Heart right ventricle (tissue), 16 donors: ENCODE measurements around the gene ASGR2. TPM values are rescaled to one million over a fixed set of nuclear protein-coding genes. Genes with fewer than 3 reads are reported as not detected.
"Not testable (repeated sequence)": the region's sequence is repeated elsewhere in the genome, so short reads cannot be mapped to it uniquely, and the experiment has no call there.

Experiments
- ATAC-seq, 8 donors: fragments of 200-7000 bp; cut with Tn5 transposase; one replicate each; pipeline ENCODE4 v1.9.1; 2020; ENCODE audit warnings: mild to moderate bottlenecking in 8 of 8, moderate library complexity in 8 of 8, moderate number of reproducible peaks in 1 of 8
- DNase-seq, 2 donors: peaks; one replicate each; pipeline ENCODE4 v3.0.0-alpha.2; 2020
- H3K27ac ChIP-seq, 10 donors: fragments of 200-600 bp; sonication (generic) in 2 of 10; one replicate each; pipeline versions ENCODE4 v1.5.0 to v1.8.0; 2020 to 2022; ENCODE audit warnings: mild to moderate bottlenecking in 3 of 10
- H3K27me3 ChIP-seq, 7 donors: fragments of 200-600 bp; one replicate each; pipeline ENCODE4 v1.8.0; 2021 to 2022; ENCODE audit warnings: mild to moderate bottlenecking in 2 of 7
- H3K36me3 ChIP-seq, 9 donors: fragments of 200-600 bp; sonication (generic) in 1 of 9; one replicate each; pipeline versions ENCODE4 v1.5.0 to v1.8.0; 2020 to 2022; ENCODE audit warnings: mild to moderate bottlenecking in 2 of 9
- H3K4me1 ChIP-seq, 9 donors: fragments of 200-600 bp; sonication (generic) in 1 of 9; one replicate each; pipeline versions ENCODE4 v1.5.0 to v1.8.0; 2020 to 2022; ENCODE audit warnings: mild to moderate bottlenecking in 4 of 9
- H3K4me3 ChIP-seq, 10 donors: fragments of 200-600 bp; sonication (generic) in 2 of 10; one replicate each; pipeline versions ENCODE4 v1.5.0 to v1.8.0; 2020 to 2022; ENCODE audit warnings: mild to moderate bottlenecking in 7 of 10, moderate library complexity in 2 of 10
- H3K9me3 ChIP-seq, 11 donors: fragments of 200-600 bp in 10 of 11; sonication (generic) in 2 of 11; one replicate each; pipeline versions ENCODE4 v1.5.0 to v1.8.0; 2013 to 2022; ENCODE audit warnings: mild to moderate bottlenecking in 2 of 11, control low read depth in 1 of 11, moderate library complexity in 1 of 11
- WGBS, 2 donors: extraction: QIAGEN DNeasy Blood & Tissue Kit; methylation state at CpG; one replicate each; pipeline ENCODE4 v1.1.7; 2013; ENCODE audit warnings: inconsistent platforms in 1 of 2; 5-methylcytosine and 5-hydroxymethylcytosine counted together
- intact Hi-C, 10 donors: fragments of 100-400 bp; cut with DNase I; formaldehyde crosslinking; loops; one replicate each; pipeline versions ENCODE4 v1.11.1 to v1.14.2; 2022
- long read RNA-seq, 3 donors: library from polyadenylated mRNA; unstranded; transcript quantifications; one replicate each; pipeline ENCODE4 v2.0.0, GENCODE V29; 2020 to 2021
- polyA plus RNA-seq, 2 donors: library from polyadenylated mRNA; stranded (reverse); fragments of 200-250 nt; gene quantifications; one replicate each; pipeline ENCODE4 v1.2.3, GENCODE V29; 2013
- total RNA-seq, 10 donors: library from RNA; stranded (reverse); fragmentation: NEBNext Ultra II Directional in 3 of 10; extraction: Animal tissue kit (Norgen Biotek cat#: 25700) in 3 of 10; gene quantifications; one replicate each; pipeline versions ENCODE4 v1.2.1 to v1.2.4, GENCODE V29; 2021 to 2023
- TF ChIP-seq, protein P1 (sequence below), 9 donors: fragments of 200-600 bp; sonication (generic) in 2 of 9; IDR thresholded peaks; one replicate each; pipeline versions ENCODE4 v1.5.0 to v1.8.0; 2021 to 2022; ENCODE audit warnings: antibody characterized with exemption in 9 of 9, mild to moderate bottlenecking in 5 of 9, moderate library complexity in 1 of 9
- donor health status: Arrhythmogenic right ventricular cardiomyopathy.
- donor health status: ischemic (EF 13 %, LVEDD 7.1; RV severe dilation, severe dysfunction).
- donor health status: healthy with polysubstance abuse.
- donor health status: DM: no; HTN: yes; CAD: no.
- donor health status: DM: no; HTN: no; CAD: no.
- donor health status: ischemic (EF 25% LVEDD 6.9; RV normal size, moderate dysfunction).
- donor health status: ischemic (EF 25% LVEDD 5.7; RV mildly dilated, moderate dysfunction).
- donor health status: healthy.
- donor health status: DM: yes; HTN: yes; CAD: no.
- donor health status: Ischemic cardiomyopathy.
- donor health status: ischemic (EF 35%, LVEDD 5.7; RV mildly dilated, moderate dysfunction).
- donor health status: nonischemic (EF 11% LVEDD 7.7; RV severe dilation, severe dysfunction).
- donor health status: DM: yes; HTN: yes; CAD: no.
- donor health status: PGD.
- donor health status: ischemic (EF 29% LVEDD 5.4; RV normal size, mild dysfunction).
- donor health status: nonischemic (EF 23%, LVEDD 6.1; RV moderate dilation, normal function).

Gene ASGR2
- under 1 TPM in 5 of 10 donors, not detected in 5; 0.16 to 0.54 (median 0.25) TPM for total RNA-seq
- under 1 TPM in 1 of 2 donors, not detected in 1; 0.41 TPM for polyA plus RNA-seq
- long read RNA-seq, donor 1: 0 reads
- long read RNA-seq, donor 2: 0 reads
- long read RNA-seq, donor 3: 0 reads

DNA sequence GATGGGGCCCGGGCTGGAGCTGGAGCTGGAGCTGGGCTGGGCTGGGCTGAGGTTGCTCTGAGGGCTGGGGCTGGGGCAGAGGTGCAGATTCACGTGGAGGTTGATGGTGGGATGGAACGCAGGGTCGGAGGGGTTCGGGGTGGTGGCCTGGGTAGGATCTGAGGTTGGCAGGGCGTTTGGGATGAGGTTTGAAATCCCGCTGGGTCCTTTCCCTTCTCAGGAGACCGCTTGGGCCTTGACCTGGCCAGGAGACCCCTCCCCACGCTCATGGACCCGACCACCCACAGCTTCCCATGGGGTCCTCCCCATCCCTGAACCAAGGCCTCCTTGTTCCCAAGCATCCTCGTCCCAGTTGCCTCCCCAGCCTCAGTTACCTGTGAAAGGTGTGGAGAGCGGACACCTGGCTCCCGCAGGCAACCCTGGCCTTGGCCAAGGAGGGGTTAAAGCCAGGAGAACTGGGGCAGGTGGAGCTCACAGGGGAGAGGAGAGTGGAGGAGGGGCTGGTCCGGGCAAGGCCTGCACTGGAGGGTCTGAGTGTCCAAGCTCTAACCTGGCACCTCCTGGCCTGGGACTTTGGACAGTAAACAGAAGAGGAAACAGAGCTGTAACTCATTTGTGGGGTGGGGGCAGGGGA is at the start of gene ASGR2:
TSS of gene ASGR2 (minus strand) at position 582 of the 634 bp plus-strand sequence. CDS start 582 bp downstream, outside the sequence.
- Histone ChIP-seq H3K27me3 (peaks cover 0 to 32% (median 13%) of the 10 kb centered on the region in 7 donors), H3K9me3 (peaks cover 0 to 4% (median 0%) of the 10 kb centered on the region in 11 donors), H3K36me3 (no peaks in the 10 kb centered on the region), H3K4me3 (no peak within 1 kb of the TSS), H3K27ac (peak within 1 kb of the TSS in 1 of 10 donors; percentile 83), H3K4me1 (peaks cover 0 to 24% (median 0%) of the 10 kb centered on the region in 9 donors)
- TF ChIP-seq, protein P1, sequence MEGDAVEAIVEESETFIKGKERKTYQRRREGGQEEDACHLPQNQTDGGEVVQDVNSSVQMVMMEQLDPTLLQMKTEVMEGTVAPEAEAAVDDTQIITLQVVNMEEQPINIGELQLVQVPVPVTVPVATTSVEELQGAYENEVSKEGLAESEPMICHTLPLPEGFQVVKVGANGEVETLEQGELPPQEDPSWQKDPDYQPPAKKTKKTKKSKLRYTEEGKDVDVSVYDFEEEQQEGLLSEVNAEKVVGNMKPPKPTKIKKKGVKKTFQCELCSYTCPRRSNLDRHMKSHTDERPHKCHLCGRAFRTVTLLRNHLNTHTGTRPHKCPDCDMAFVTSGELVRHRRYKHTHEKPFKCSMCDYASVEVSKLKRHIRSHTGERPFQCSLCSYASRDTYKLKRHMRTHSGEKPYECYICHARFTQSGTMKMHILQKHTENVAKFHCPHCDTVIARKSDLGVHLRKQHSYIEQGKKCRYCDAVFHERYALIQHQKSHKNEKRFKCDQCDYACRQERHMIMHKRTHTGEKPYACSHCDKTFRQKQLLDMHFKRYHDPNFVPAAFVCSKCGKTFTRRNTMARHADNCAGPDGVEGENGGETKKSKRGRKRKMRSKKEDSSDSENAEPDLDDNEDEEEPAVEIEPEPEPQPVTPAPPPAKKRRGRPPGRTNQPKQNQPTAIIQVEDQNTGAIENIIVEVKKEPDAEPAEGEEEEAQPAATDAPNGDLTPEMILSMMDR (IDR thresholded peaks at IDR 0.05): no peak
- DNase-seq: no peak
- intact Hi-C loops: no loop called here
- ATAC-seq: peak in 3 of 8 donors; percentile 14 to 43 (median 25)
- 83 to 86% methylated on average over 14 of the region's 14 CpGs for WGBS, 2 donors

- DNase-seq, H3K4me3 ChIP-seq, intact Hi-C loops, H3K9me3 ChIP-seq, H3K36me3 ChIP-seq, H3K27ac ChIP-seq, H3K4me1 ChIP-seq, ATAC-seq: not testable (repeated sequence)
- H3K27me3 ChIP-seq: peaks cover 0 to 42% (median 22%) of the 10 kb centered on the region in 7 donors
- 61 to 63% methylated on average over 10 of the region's 10 CpGs for WGBS, 2 donors
Observed at GRCh38 chr17:7159571-7159970, 44.9 kb upstream of the ASGR2 start.

DNA sequence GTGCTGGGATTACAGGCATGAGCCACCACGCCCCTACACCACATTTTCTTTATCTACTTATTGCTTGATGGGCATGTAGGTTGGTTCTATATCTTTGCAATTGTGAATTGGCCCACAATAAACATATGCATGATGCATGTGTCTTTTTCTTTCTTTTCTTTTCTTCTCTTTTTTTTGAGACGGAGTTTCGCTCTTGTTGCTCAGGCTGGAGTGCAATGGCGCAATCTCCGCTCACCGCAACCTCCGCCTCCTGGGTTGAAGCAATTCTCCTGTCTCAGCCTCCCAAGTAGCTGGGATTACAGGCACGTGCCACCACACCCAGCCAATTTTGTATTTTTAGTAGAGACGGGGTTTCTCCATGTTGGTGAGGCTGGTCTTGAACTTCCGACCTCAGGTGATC is 43.8 kb upstream of the ASGR2 start:
- H3K4me1 ChIP-seq, intact Hi-C loops, H3K9me3 ChIP-seq, DNase-seq, ATAC-seq, H3K27ac ChIP-seq, H3K4me3 ChIP-seq, H3K36me3 ChIP-seq: not testable (repeated sequence)
- H3K27me3 ChIP-seq: peaks cover 0 to 46% (median 24%) of the 10 kb centered on the region in 7 donors
- 87 to 92% methylated on average over 10 of the region's 10 CpGs for whole genome bisulfite sequencing, 2 donors

GRCh38 chr17:7156342-7156940 is 41.8 kb upstream of the ASGR2 start:
- H3K4me1 ChIP-seq: no peaks in the 10 kb centered on the region
- 71 to 75% methylated on average over 10 of the region's 10 CpGs for WGBS, 2 donors
- TF ChIP-seq, protein P1 (IDR thresholded peaks at IDR 0.05): no peak
- no peaks in the 10 kb centered on the region for H3K9me3 ChIP-seq
- intact Hi-C loops: no loop called here
- H3K36me3 ChIP-seq: no peaks in the 10 kb centered on the region
- peaks cover 0 to 62% (median 31%) of the 10 kb centered on the region in 7 donors for H3K27me3 ChIP-seq
- H3K27ac ChIP-seq: no peak overlapping the region
- H3K4me3 ChIP-seq: no peak overlapping the region
- DNase-seq (no peak), ATAC-seq (no peak)

DNA sequence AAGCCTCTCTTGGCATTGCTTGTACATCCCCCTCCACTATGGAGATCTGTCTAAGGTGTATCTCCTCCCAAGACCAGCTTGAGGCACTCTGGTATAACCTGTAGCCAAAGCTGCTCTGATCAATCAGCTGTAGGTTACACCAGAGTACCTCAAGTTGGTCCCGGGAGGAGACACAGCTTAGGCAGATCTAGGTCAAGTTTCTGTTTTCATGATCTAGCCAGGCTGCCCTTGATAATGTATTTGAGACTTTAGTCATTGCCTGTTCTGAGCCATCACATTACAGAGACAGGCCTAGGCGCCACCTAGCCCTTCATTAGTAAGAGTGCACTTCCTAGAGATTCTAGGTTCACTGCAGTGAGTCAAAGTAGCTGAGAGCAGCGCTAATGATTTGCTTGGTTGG is 33.1 kb upstream of the ASGR2 start:
- intact Hi-C loops: loop anchor here in 1 of 10 donors (2.0 kb wide), 1 partner anchor 61 kb away; no protein-coding TSS in a partner anchor
- TF ChIP-seq, protein P1 (IDR thresholded peaks at IDR 0.05): no peak
- no peaks in the 10 kb centered on the region for H3K9me3 ChIP-seq
- no peaks in the 10 kb centered on the region for H3K36me3 ChIP-seq
- no peak overlapping the region for H3K27ac ChIP-seq
- DNase-seq (no peak), ATAC-seq (no peak)
- H3K4me3 ChIP-seq: no peak overlapping the region
- H3K27me3 ChIP-seq: peaks cover 0 to 29% (median 17%) of the 10 kb centered on the region in 7 donors
- WGBS, 2 donors: 77 to 90% methylated on average over 3 of the region's 3 CpGs
- H3K4me1 ChIP-seq: no peaks in the 10 kb centered on the region
